Spleen (tissue), 13 donors: ENCODE data around the gene GPRIN1. TPM values are rescaled to one million over a fixed set of nuclear protein-coding genes. Genes with fewer than 3 reads are reported as not detected.
A peak's percentile ranks its signal among the peaks of the same experiment; 100 is the strongest.

ENCODE experiments used
- DNase-seq: peaks from one replicate; pipeline ENCODE4 v3.0.0-alpha.2; 2020
- H3K27ac ChIP-seq, 8 donors: fragments of 200-600 bp; sonication (generic) in 7 of 8; 1 replicate in 4 of 8; 2 replicates in 4 of 8; pipeline versions ENCODE4 v1.5.0 to v1.8.0; 2016 to 2021; ENCODE audit warnings: inconsistent platforms in 4 of 8, mild to moderate bottlenecking in 4 of 8, moderate library complexity in 1 of 8
- H3K27me3 ChIP-seq, 7 donors: fragments of 200-600 bp; sonication (generic) in 6 of 7; replicated peaks in 1 of 7; 1 replicate in 4 of 7; 2 replicates in 3 of 7; pipeline versions ENCODE4 v1.5.0 to v1.8.0; 2016 to 2021; ENCODE audit warnings: inconsistent platforms in 3 of 7, mild to moderate bottlenecking in 1 of 7
- H3K36me3 ChIP-seq, 6 donors: fragments of 200-600 bp; sonication (generic) in 5 of 6; 1 replicate in 4 of 6; 2 replicates in 2 of 6; pipeline versions ENCODE4 v1.5.0 to v1.8.0; 2016 to 2021; ENCODE audit warnings: inconsistent platforms in 2 of 6
- H3K4me1 ChIP-seq, 6 donors: fragments of 200-600 bp; sonication (generic) in 5 of 6; 1 replicate in 3 of 6; 2 replicates in 3 of 6; pipeline versions ENCODE4 v1.5.0 to v1.8.0; 2016 to 2021; ENCODE audit warnings: inconsistent platforms in 3 of 6
- H3K4me3 ChIP-seq, 8 donors: fragments of 200-600 bp; sonication (generic) in 7 of 8; 1 replicate in 4 of 8; 2 replicates in 4 of 8; pipeline versions ENCODE4 v1.5.0 to v1.8.0; 2016 to 2021; ENCODE audit warnings: inconsistent platforms in 4 of 8, mild to moderate bottlenecking in 4 of 8, moderate library complexity in 2 of 8
- H3K9me3 ChIP-seq, 8 donors: fragments of 200-600 bp; sonication (generic) in 7 of 8; 1 replicate in 4 of 8; 2 replicates in 4 of 8; pipeline versions ENCODE4 v1.5.0 to v1.8.0; 2016 to 2021; ENCODE audit warnings: inconsistent platforms in 4 of 8
- POLR2A ChIP-seq, 3 donors: fragments of 450-650 bp; IDR thresholded peaks; one replicate each; pipeline ENCODE4 v1.5.1; 2017; ENCODE audit warnings: antibody characterized with exemption in 3 of 3, mild to moderate bottlenecking in 1 of 3
- POLR2AphosphoS5 ChIP-seq, 3 donors: sonication (generic); formaldehyde crosslinking; IDR thresholded peaks; one replicate each; pipeline ENCODE4 v1.5.1; 2017; ENCODE audit warnings: antibody characterized with exemption in 3 of 3
- WGBS, 5 donors: extraction: QIAGEN DNeasy Blood & Tissue Kit in 3 of 5; methylation state at CpG; one replicate each; pipeline versions ENCODE4 v1.1.5 to v1.1.7; 2013 to 2018; 5-methylcytosine and 5-hydroxymethylcytosine counted together
- intact Hi-C: fragments of 100-400 bp; cut with DNase I; formaldehyde crosslinking; loops from one replicate; pipeline ENCODE4 v1.15.0; 2023; ENCODE audit warnings: low total_unique reads
- long read RNA-seq, 2 donors: transcript quantifications; one replicate each; lab custom pipeline, GENCODE V29; 2026
- polyA plus RNA-seq, 3 donors: library from polyadenylated mRNA; stranded (reverse); fragments of 200-250 nt; gene quantifications; one replicate each; pipeline ENCODE4 v1.2.1, GENCODE V29; 2013
- total RNA-seq, 7 donors: library from RNA; depleted of rRNA in 3 of 7; stranded (reverse); fragments of >200 nt in 3 of 7; fragmentation: NEBNext Ultra II Directional in 4 of 7; extraction: Animal tissue kit (Norgen Biotek cat#: 25700) in 4 of 7; gene quantifications; one replicate each; pipeline versions ENCODE4 v1.1.0 to v1.2.1, GENCODE V29; 2016 to 2021
- TF ChIP-seq, protein P1 (sequence below), 11 experiments: fragments of 200-600 bp in 7 of 11; fragments of 450-650 bp in 4 of 11; sonication (generic) in 4 of 11; IDR thresholded peaks in 8 of 11; conservative IDR thresholded peaks in 3 of 11; 1 replicate in 7 of 11; 2 replicates in 4 of 11; pipeline versions ENCODE4 v1.4.0 to v1.8.0; 2016 to 2021; ENCODE audit warnings: antibody characterized with exemption in 11 of 11, inconsistent platforms in 4 of 11, mild to moderate bottlenecking in 1 of 11
- donor health status: healthy with polysubstance abuse.
- donor health status: DM: no; HTN: no; CAD: no; lungs with moderate emphysema.
- donor health status: DM: no; HTN: no; CAD: no.
- donor health status: Bipolar disorder and iron deficiency.
- donor health status: healthy.
- donor health status: DM: no; HTN: no; CAD: no.
- donor health status: DM: yes; HTN: yes; CAD: no.

GPRIN1 gene
- total RNA-seq, result 1 to 10 TPM in 4 of 7 donors, under 1 TPM in 3; 0.52 to 1.3 (median 1.1) TPM
- under 1 TPM; 0.13 to 0.48 (median 0.46) TPM for polyA plus RNA-seq
- long read RNA-seq, donor 1, result 0 reads
- long read RNA-seq, donor 2, result 0 reads

DNA sequence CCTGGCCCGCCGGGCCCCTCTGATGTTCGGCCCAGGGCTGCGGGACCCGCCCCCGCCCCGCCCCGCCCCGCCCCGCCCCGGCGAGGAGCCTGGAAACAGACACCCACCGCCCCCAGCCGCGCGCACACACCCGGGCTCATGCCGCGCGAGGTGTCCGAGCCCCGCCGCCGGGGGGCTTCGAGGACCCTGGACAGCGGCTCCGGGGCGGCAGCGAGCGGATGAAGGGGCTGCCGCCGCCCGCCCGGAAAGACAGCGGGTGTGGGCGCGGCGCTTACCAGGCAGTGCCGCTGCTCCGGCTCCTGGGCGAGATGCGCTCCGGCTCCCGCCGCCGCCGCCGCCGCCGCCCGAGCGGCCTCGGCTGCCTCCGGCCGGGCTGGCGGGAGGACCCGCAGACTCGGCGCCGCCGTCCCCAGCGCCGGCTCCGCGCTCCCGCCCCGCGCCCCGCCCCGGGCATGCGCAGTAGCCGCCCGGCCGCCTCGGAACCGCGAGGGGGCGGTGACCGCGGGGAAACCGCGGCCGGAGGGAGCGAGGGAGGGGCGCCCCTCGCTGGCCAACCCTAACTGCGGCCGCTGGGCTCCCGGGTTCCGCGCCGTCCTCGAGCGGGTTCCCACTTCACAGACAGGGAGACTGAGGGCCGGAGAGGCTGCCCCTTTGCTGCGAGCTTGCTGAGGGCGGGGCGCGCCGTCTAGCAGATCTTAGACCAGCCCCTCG lies at the start of gene GPRIN1:
Gene GPRIN1, minus strand, starts transcription at position 433 of the 711 bp plus-strand sequence. CDS start 10,322 bp downstream, outside the sequence.
- peak within 1 kb of the TSS; percentile 58 to 89 (median 76) for H3K4me3 ChIP-seq
- no peaks in the 10 kb centered on the region for H3K36me3 ChIP-seq
- H3K27ac ChIP-seq, result peak within 1 kb of the TSS in 3 of 8 donors; percentile 23 to 55 (median 29)
- peaks cover 0 to 56% (median 7%) of the 10 kb centered on the region in 7 donors for H3K27me3 ChIP-seq
- no peaks in the 10 kb centered on the region for H3K9me3 ChIP-seq
- intact Hi-C loops, result no loop called here
- DNase-seq, result peak; percentile 88
- WGBS, 5 donors, result 1 to 2% (median 1%) methylated on average over 15 to 101 of the region's 101 CpGs
- H3K4me1 ChIP-seq, result peaks cover 0 to 23% (median 15%) of the 10 kb centered on the region in 6 donors
- TF ChIP-seq POLR2A (IDR thresholded peaks at IDR 0.05), result no peak
- TF ChIP-seq, protein P1, sequence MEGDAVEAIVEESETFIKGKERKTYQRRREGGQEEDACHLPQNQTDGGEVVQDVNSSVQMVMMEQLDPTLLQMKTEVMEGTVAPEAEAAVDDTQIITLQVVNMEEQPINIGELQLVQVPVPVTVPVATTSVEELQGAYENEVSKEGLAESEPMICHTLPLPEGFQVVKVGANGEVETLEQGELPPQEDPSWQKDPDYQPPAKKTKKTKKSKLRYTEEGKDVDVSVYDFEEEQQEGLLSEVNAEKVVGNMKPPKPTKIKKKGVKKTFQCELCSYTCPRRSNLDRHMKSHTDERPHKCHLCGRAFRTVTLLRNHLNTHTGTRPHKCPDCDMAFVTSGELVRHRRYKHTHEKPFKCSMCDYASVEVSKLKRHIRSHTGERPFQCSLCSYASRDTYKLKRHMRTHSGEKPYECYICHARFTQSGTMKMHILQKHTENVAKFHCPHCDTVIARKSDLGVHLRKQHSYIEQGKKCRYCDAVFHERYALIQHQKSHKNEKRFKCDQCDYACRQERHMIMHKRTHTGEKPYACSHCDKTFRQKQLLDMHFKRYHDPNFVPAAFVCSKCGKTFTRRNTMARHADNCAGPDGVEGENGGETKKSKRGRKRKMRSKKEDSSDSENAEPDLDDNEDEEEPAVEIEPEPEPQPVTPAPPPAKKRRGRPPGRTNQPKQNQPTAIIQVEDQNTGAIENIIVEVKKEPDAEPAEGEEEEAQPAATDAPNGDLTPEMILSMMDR (IDR thresholded peaks at IDR 0.05 in 8 of 11, conservative IDR thresholded peaks at IDR 0.05 in 3 of 11), result peak in 6 of 11 experiments; percentile 23 to 37 (median 28)
- peak in 2 of 3 donors; percentile 34 to 37 for TF ChIP-seq POLR2AphosphoS5 (IDR thresholded peaks at IDR 0.05)

DNA sequence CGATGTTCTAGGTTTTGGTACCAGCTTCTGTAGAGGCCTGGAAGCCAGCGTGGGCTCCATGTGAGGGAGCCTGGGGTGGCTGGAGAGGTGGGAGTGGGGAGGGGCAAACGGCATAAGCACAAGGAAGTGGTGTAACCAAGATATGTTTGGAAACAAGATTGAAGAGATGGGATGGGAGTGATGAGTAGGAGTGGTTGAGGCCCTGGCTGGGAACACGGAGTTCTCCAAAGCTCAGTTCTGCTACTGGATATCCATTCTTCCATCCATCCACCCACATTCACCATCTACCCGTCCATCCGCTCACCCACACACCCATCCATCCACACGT lies 49.5 kb upstream of the GPRIN1 start:
- intact Hi-C loops, result no loop called here
- WGBS, 5 donors, result 69 to 80% (median 75%) methylated on average over 7 of the region's 7 CpGs
- peaks cover 12 to 38% (median 32%) of the 10 kb centered on the region in 6 donors for H3K4me1 ChIP-seq

DNA sequence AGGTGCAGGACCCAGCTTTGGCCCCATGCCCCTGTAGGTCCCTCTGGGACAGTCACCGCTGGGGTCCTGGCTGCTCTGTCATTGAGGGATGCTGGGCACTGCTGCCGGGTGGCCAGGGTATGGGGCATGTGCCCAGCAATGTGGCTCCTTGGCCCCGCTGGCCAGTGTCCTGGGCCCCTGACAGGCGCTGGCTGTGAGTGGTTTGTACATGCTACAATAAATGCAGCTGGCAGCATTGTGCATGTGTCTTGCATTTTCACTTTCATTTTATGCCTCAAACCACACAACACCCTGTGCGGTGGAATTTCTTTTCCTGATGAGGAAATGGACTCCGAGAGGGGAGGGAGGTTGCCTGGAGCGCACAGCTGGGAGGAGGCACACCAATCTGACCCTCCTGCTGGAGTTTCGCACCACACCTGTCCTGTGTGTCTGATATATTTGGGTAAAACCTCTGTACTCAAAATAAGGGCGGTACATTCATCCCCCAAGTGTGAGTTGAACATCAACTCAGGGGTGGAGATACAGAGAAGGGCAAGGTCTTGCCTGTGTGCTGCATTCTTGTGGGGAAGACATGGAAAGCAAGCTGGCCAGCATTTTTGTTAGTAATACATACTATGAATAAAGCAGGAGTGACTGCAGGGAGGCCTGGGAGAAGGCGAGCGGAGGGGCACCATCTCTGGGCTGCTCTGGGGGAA lies 49.0 kb upstream of the GPRIN1 start:
- H3K4me1 ChIP-seq, result peaks cover 12 to 42% (median 32%) of the 10 kb centered on the region in 6 donors
- H3K9me3 ChIP-seq, result no peaks in the 10 kb centered on the region
- TF ChIP-seq POLR2A (IDR thresholded peaks at IDR 0.05) (no peak), POLR2AphosphoS5 (IDR thresholded peaks at IDR 0.05) (peak; percentile 23 to 32 (median 27))
- TF ChIP-seq, protein P1 (IDR thresholded peaks at IDR 0.05 in 8 of 11, conservative IDR thresholded peaks at IDR 0.05 in 3 of 11), result peak in 1 of 11 experiments; percentile 6
- H3K36me3 ChIP-seq, result peaks cover 0 to 38% (median 23%) of the 10 kb centered on the region in 6 donors
- peak overlapping the region in 6 of 8 donors; percentile 7 to 57 (median 16) for H3K4me3 ChIP-seq
- peak overlapping the region in 7 of 8 donors; percentile 49 to 81 (median 59) for H3K27ac ChIP-seq
- peaks cover 0 to 18% (median 6%) of the 10 kb centered on the region in 7 donors for H3K27me3 ChIP-seq
- DNase-seq, result peak; percentile 82
- 21 to 36% (median 26%) methylated on average over 10 to 11 of the region's 11 CpGs for WGBS, 5 donors
- intact Hi-C loops, result no loop called here

More for the DNA sequence above, 49.5 kb upstream of the GPRIN1 start:
- Histone ChIP-seq H3K27me3 (peaks cover 0 to 23% (median 8%) of the 10 kb centered on the region in 7 donors), H3K36me3 (peaks cover 0 to 33% (median 21%) of the 10 kb centered on the region in 6 donors), H3K4me3 (no peak overlapping the region), H3K9me3 (no peaks in the 10 kb centered on the region), H3K27ac (peak overlapping the region in 5 of 8 donors; percentile 49 to 81 (median 59))
- DNase-seq, result no peak
- no peak for TF ChIP-seq POLR2AphosphoS5 (IDR thresholded peaks at IDR 0.05)

DNA sequence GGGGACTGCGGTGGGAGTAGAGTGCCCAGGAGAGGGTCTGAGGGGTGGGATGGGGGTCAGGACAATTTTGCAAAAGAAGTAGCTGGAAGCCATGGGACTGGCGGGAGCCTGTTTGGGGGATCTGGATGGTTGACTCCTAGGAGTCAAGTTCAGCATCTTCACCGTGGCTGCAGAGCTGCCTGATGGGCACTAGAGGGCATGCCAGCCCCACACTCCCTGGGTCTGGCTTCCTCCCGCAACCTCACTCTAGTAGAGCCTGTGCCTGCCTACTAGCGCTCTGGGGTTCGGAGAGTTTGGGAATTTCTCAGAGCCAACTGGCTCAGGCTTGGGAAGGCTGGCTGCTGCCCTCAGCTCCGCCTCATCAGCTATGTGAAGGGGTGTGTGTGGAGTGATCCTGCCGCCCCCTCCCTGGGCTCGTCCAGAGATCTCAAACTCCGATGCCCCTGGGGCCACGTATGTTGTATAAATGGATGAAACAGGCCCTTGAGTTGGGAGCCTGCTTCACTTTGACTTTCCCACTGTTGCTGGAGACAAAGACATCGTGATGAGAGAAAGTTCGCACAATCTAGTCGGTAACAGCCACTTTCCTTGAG lies 48.1 kb upstream of the GPRIN1 start:
- Histone ChIP-seq H3K36me3 (peaks cover 0 to 47% (median 26%) of the 10 kb centered on the region in 6 donors), H3K4me3 (peak overlapping the region in 2 of 8 donors; percentile 18 to 57), H3K27ac (peak overlapping the region in 5 of 8 donors; percentile 29 to 81 (median 59)), H3K4me1 (peaks cover 12 to 51% (median 39%) of the 10 kb centered on the region in 6 donors), H3K27me3 (peaks cover 0 to 9% (median 6%) of the 10 kb centered on the region in 7 donors), H3K9me3 (no peaks in the 10 kb centered on the region)
- intact Hi-C loops, result no loop called here
- peak; percentile 92 for DNase-seq
- WGBS, 5 donors, result 46 to 69% (median 50%) methylated on average over 12 to 14 of the region's 14 CpGs
- TF ChIP-seq, protein P1 (IDR thresholded peaks at IDR 0.05 in 8 of 11, conservative IDR thresholded peaks at IDR 0.05 in 3 of 11), result peak; percentile 52 to 92 (median 80)
- TF ChIP-seq POLR2AphosphoS5 (IDR thresholded peaks at IDR 0.05), result peak in 2 of 3 donors; percentile 46 to 49
- no peak for TF ChIP-seq POLR2A (IDR thresholded peaks at IDR 0.05)
